GM23248 (cell line): Measurements from ENCODE around the gene DNAH11. TPM values are rescaled to one million over a fixed set of nuclear protein-coding genes. Genes with fewer than 3 reads are reported as not detected.

Experiments used
- DNase-seq: peaks from one replicate; pipeline ENCODE4 v3.0.0-alpha.2; 2015
- H2AFZ ChIP-seq: fragments of 200-600 bp; sonication (generic); 2 replicates; pipeline ENCODE4 v1.6.1; 2016; ENCODE audit warnings: antibody characterized with exemption
- H3F3A ChIP-seq: fragments of 200-600 bp; sonication (generic); 2 replicates; pipeline ENCODE4 v1.6.1; 2016; ENCODE audit warnings: mild to moderate bottlenecking, antibody characterized with exemption, mixed run types; ENCODE audit not compliant: insufficient read depth
- H3K27ac ChIP-seq: fragments of 200-600 bp; sonication (generic); 2 replicates; pipeline ENCODE4 v1.5.1; 2016; ENCODE audit warnings: mild to moderate bottlenecking
- H3K27me3 ChIP-seq: fragments of 200-600 bp; sonication (generic); replicated peaks from 2 replicates; pipeline ENCODE4 v1.6.1; 2016; ENCODE audit warnings: mild to moderate bottlenecking; ENCODE audit not compliant: insufficient read depth
- H3K36me3 ChIP-seq: fragments of 200-600 bp; sonication (generic); 2 replicates; pipeline ENCODE4 v1.6.1; 2016; ENCODE audit warnings: low read depth, mild to moderate bottlenecking
- H3K4me1 ChIP-seq: fragments of 200-600 bp; sonication (generic); 2 replicates; pipeline ENCODE4 v1.6.1; 2016; ENCODE audit warnings: mild to moderate bottlenecking; ENCODE audit not compliant: insufficient read depth
- H3K4me2 ChIP-seq: fragments of 200-600 bp; sonication (generic); one replicate; pipeline ENCODE4 v1.6.1; 2016; ENCODE audit warnings: mild to moderate bottlenecking; ENCODE audit not compliant: unreplicated experiment
- H3K4me3 ChIP-seq: fragments of 200-600 bp; sonication (generic); 2 replicates; pipeline ENCODE4 v1.5.1; 2016; ENCODE audit warnings: mild to moderate bottlenecking
- H3K79me2 ChIP-seq: fragments of 200-600 bp; sonication (generic); 2 replicates; pipeline ENCODE4 v1.6.1; 2016; ENCODE audit warnings: mild to moderate bottlenecking; ENCODE audit not compliant: insufficient read depth
- H3K9ac ChIP-seq: fragments of 200-600 bp; sonication (generic); 2 replicates; pipeline ENCODE4 v1.6.1; 2016; ENCODE audit warnings: mild to moderate bottlenecking
- H3K9me2 ChIP-seq: fragments of 200-600 bp; sonication (generic); 2 replicates; pipeline ENCODE4 v1.6.1; 2016; ENCODE audit warnings: mixed run types, mild to moderate bottlenecking, moderate library complexity; ENCODE audit not compliant: insufficient read depth
- H3K9me3 ChIP-seq: fragments of 200-600 bp; sonication (generic); one replicate; pipeline ENCODE4 v1.6.1; 2017; ENCODE audit warnings: low read depth
- H4K20me1 ChIP-seq: fragments of 200-600 bp; sonication (generic); 2 replicates; pipeline ENCODE4 v1.6.0; 2016; ENCODE audit not compliant: insufficient read depth
- EZH2 ChIP-seq: fragments of 200-600 bp; sonication (generic); IDR thresholded peaks from 2 replicates; pipeline ENCODE4 v1.6.1; 2018; ENCODE audit warnings: antibody characterized with exemption, mild to moderate bottlenecking; ENCODE audit not compliant: insufficient read depth, poor library complexity, severe bottlenecking
- EZH2phosphoT487 ChIP-seq: fragments of 200-600 bp; sonication (generic); IDR thresholded peaks from 2 replicates; pipeline ENCODE4 v1.6.1; 2018; ENCODE audit warnings: antibody characterized with exemption, moderate library complexity, mild to moderate bottlenecking, low read depth; ENCODE audit not compliant: insufficient read depth
- WGBS, 2 experiments: methylation state at CpG; one replicate each; pipeline ENCODE4 v1.1.6; 2015 to 2017; ENCODE audit warnings: low lambda C conversion rate in 2 of 2, low coverage in 1 of 2; ENCODE audit errors: missing lambda C conversion rate in 2 of 2; 5-methylcytosine and 5-hydroxymethylcytosine counted together
- in situ Hi-C: fragments of 300-500 bp; cut with MboI; formaldehyde crosslinking; loops from 2 replicates; pipeline ENCODE4 v1.15.0; 2020
- polyA plus RNA-seq: library from polyadenylated mRNA; unstranded; fragments of >200 nt; fragmentation: Nextera tagmentation; extraction: Ambion mirVana; gene quantifications from 2 replicates; pipeline ENCODE4 v1.2.1, GENCODE V29; 2016
- total RNA-seq: library from RNA; depleted of rRNA; stranded (reverse); fragments of >200 nt; shearing (Covaris generic); gene quantifications from 2 replicates; pipeline ENCODE4 v1.2.3, GENCODE V29; 2014; rRNA removed

DNAH11 gene
- total and polyA plus RNA-seq, 2 experiments from 2014 or later = 0.91 to 3.1 TPM

- Histone ChIP-seq H2AFZ (no peak overlapping the region), H3K9me3 (no peaks in the 10 kb centered on the region), H3K4me1 (peaks cover 16% of the 10 kb centered on the region), H3K27ac (no peak overlapping the region), H3F3A (peaks cover 9% of the 10 kb centered on the region), H3K9me2 (no peaks in the 10 kb centered on the region), H3K4me2 (no peak overlapping the region), H3K9ac (no peak overlapping the region), H3K79me2 (peaks cover 11% of the 10 kb centered on the region), H3K27me3 (no peaks in the 10 kb centered on the region), H3K36me3 (no peaks in the 10 kb centered on the region), H4K20me1 (no peaks in the 10 kb centered on the region), H3K4me3 (no peak overlapping the region)
- in situ Hi-C loops = no loop called here
- no peak for DNase-seq
- 70 to 79% methylated on average over 2 of the region's 2 CpGs for WGBS, 2 experiments
- TF ChIP-seq EZH2 (no peak), EZH2phosphoT487 (no peak)
Measured at GRCh38 chr7:21948364-21948763, 405.5 kb downstream of the DNAH11 start.

- Histone ChIP-seq H2AFZ (no peak overlapping the region), H3K79me2 (peaks cover 8% of the 10 kb centered on the region), H3K4me1 (peaks cover 9% of the 10 kb centered on the region; the same call in 1 of the 2 replicates), H3K27me3 (no peaks in the 10 kb centered on the region), H3K4me3 (no peak overlapping the region), H3K4me2 (no peak overlapping the region), H3K9me3 (no peaks in the 10 kb centered on the region), H3F3A (peaks cover 3% of the 10 kb centered on the region), H3K36me3 (no peaks in the 10 kb centered on the region), H4K20me1 (no peaks in the 10 kb centered on the region), H3K9ac (no peak overlapping the region), H3K27ac (no peak overlapping the region), H3K9me2 (no peaks in the 10 kb centered on the region)
- WGBS, 2 experiments = 64 to 70% methylated on average over 8 of the region's 8 CpGs
- TF ChIP-seq EZH2phosphoT487 = no peak
- no peak for TF ChIP-seq EZH2
- no peak for DNase-seq
- in situ Hi-C loops = no loop called here
Measured at GRCh38 chr7:21948887-21949540, 406.2 kb downstream of the DNAH11 start.

Other genes starting within 250 kb of the DNAH11 start
- 3.5 and 4.7 TPM in 2 replicates for gene SP4, start 115.0 kb upstream of the DNAH11 start, total RNA-seq
- gene SP4, start 115.0 kb upstream of the DNAH11 start, polyA plus RNA-seq = 2.1 and 2.3 TPM in 2 replicates